Cardiac muscle cell (in vitro differentiated cells and primary cell): ENCODE results near the gene SGPP2. TPM values are rescaled to one million over a fixed set of nuclear protein-coding genes. Genes with fewer than 3 reads are reported as not detected.

ENCODE experiments used
- DNase-seq, 2 donors: peaks; one replicate each; pipeline versions ENCODE4 v3.0.0 to v3.0.0-alpha.2; 2010 to 2017; ENCODE audit warnings: low read depth in 1 of 2, low spot score in 1 of 2
- H3K27ac ChIP-seq: fragments of 200-600 bp; sonication (generic); 2 replicates; pipeline ENCODE4 v1.5.1; 2016
- H3K27me3 ChIP-seq: fragments of 200-600 bp; sonication (generic); 2 replicates; pipeline ENCODE4 v1.6.0; 2016; ENCODE audit warnings: control low read depth
- H3K36me3 ChIP-seq: fragments of 200-600 bp; sonication (generic); 2 replicates; pipeline ENCODE4 v1.5.1; 2016; ENCODE audit warnings: control low read depth
- H3K4me1 ChIP-seq: fragments of 200-600 bp; sonication (generic); 2 replicates; pipeline ENCODE4 v1.8.1; 2017; ENCODE audit warnings: low read depth, mild to moderate bottlenecking, mixed run types
- H3K4me3 ChIP-seq: fragments of 200-600 bp; sonication (generic); 2 replicates; pipeline ENCODE4 v1.5.1; 2016; ENCODE audit warnings: mild to moderate bottlenecking
- H3K9me3 ChIP-seq: fragments of 200-600 bp; sonication (generic); 2 replicates; pipeline ENCODE4 v1.5.1; 2017; ENCODE audit warnings: low read depth, mild to moderate bottlenecking, control low read depth
- polyA plus RNA-seq: library from polyadenylated mRNA; unstranded; fragments of >200 nt; fragmentation: Nextera tagmentation; extraction: Ambion mirVana; gene quantifications from 2 replicates; pipeline ENCODE4 v1.2.1, GENCODE V29; 2016
- total RNA-seq: library from RNA; depleted of rRNA; stranded (reverse); fragments of >200 nt; gene quantifications from 2 replicates; pipeline ENCODE4 v1.2.3, GENCODE V29; 2016
- TF ChIP-seq, protein P1 (sequence below): IDR thresholded peaks from 2 replicates; pipeline ENCODE4 v1.5.1; 2012; ENCODE audit warnings: low read depth, mild to moderate bottlenecking, low read length

Gene SGPP2
- total and polyA plus RNA-seq, 2 experiments from 2014 or later = 11.6 to 44.6 TPM

DNA sequence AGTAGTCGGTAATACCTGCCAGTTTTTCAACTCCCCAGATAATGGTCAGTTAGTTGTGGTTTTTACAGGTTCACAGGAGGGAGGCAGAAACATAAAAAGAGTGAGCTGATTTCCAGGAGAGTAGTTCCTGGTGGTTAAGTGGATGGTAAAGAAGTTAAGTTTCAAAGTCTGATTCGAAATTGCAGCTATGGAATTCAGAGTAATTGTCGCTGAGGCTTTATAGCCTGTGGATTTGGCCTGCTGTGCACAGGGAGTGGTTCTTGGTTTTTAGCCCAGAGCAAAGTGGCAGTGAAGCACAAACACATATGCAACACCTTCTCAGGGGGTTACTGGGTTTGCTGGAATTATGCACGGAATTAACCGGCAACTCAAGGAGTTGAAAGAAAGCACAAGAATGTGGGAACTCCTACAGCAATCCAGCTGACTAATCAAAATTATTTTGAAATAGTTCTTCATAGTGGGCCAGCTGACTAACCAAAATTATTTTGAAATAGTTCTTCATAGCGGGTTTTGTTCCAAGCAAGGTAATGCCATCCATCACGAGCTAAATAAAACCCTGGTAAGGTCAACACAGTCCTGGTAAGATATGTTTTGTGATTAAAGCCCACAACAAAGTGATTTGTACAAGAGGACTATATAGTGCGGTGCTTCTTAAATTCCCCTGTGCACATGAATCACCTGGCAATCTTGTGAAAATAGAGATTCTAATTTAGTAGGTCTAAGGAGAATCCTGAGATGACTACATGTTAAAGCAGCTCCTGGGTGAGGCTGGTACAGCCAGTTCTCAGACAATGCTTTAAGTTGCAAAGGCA, 94.4 kb downstream of the SGPP2 start:
- TF ChIP-seq, protein P1, sequence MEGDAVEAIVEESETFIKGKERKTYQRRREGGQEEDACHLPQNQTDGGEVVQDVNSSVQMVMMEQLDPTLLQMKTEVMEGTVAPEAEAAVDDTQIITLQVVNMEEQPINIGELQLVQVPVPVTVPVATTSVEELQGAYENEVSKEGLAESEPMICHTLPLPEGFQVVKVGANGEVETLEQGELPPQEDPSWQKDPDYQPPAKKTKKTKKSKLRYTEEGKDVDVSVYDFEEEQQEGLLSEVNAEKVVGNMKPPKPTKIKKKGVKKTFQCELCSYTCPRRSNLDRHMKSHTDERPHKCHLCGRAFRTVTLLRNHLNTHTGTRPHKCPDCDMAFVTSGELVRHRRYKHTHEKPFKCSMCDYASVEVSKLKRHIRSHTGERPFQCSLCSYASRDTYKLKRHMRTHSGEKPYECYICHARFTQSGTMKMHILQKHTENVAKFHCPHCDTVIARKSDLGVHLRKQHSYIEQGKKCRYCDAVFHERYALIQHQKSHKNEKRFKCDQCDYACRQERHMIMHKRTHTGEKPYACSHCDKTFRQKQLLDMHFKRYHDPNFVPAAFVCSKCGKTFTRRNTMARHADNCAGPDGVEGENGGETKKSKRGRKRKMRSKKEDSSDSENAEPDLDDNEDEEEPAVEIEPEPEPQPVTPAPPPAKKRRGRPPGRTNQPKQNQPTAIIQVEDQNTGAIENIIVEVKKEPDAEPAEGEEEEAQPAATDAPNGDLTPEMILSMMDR = no peak
- peak; percentile 7 to 89 for DNase-seq
- H3K36me3 ChIP-seq = peaks cover 6% of the 10 kb centered on the region
- H3K27ac ChIP-seq = peak overlapping the region; percentile 22
- H3K9me3 ChIP-seq = no peaks in the 10 kb centered on the region
- no peaks in the 10 kb centered on the region for H3K4me1 ChIP-seq
- H3K27me3 ChIP-seq = no peaks in the 10 kb centered on the region
- no peak overlapping the region for H3K4me3 ChIP-seq

DNA sequence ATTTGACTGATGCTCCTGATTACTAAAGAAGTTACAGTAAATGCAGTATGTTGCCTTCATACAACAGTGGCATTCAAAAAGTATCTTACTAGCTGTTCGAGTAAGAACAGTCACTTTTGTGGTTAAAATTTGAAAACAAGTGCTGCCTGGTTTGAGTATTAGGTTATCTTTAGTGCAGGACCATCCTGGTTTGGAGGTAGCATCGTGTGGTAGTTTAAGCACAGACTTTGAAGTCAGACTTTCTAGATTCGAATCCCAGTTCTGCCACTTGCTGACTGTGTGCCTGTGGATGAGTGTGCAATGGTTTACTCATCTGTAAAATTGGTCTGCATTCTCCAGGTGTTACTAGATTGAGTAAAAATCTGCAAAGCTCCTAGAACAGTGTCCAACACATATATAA, 96.8 kb downstream of the SGPP2 start:
- H3K36me3 ChIP-seq = peaks cover 6% of the 10 kb centered on the region
- no peaks in the 10 kb centered on the region for H3K9me3 ChIP-seq
- H3K27me3 ChIP-seq = no peaks in the 10 kb centered on the region
- no peak for DNase-seq
- H3K4me3 ChIP-seq = no peak overlapping the region
- TF ChIP-seq, protein P1 = no peak
- H3K4me1 ChIP-seq = no peaks in the 10 kb centered on the region
- H3K27ac ChIP-seq = no peak overlapping the region

DNA sequence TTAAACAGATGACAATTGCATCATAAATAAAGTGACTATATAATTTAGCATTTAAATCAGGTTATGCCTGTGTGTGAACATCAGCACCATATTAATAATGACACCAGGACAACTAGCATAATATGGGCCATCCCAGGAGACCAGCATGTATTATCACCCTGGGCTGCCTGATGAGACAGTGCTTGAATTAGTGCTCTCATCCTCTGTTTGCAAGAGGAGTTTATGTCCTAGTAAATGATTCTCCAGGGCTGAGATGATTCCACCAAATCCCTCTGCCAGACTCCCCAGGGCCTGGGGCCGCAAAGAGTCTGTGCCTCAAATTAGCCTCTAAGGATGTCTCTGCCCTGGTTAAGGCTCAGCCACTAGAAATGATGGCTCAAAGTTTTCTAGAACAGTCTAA, 97.7 kb downstream of the SGPP2 start:
- Histone ChIP-seq H3K9me3 (no peaks in the 10 kb centered on the region), H3K27ac (no peak overlapping the region), H3K36me3 (peaks cover 6% of the 10 kb centered on the region), H3K4me3 (no peak overlapping the region), H3K4me1 (no peaks in the 10 kb centered on the region), H3K27me3 (no peaks in the 10 kb centered on the region)
- TF ChIP-seq, protein P1 = no peak
- DNase-seq = no peak

DNA sequence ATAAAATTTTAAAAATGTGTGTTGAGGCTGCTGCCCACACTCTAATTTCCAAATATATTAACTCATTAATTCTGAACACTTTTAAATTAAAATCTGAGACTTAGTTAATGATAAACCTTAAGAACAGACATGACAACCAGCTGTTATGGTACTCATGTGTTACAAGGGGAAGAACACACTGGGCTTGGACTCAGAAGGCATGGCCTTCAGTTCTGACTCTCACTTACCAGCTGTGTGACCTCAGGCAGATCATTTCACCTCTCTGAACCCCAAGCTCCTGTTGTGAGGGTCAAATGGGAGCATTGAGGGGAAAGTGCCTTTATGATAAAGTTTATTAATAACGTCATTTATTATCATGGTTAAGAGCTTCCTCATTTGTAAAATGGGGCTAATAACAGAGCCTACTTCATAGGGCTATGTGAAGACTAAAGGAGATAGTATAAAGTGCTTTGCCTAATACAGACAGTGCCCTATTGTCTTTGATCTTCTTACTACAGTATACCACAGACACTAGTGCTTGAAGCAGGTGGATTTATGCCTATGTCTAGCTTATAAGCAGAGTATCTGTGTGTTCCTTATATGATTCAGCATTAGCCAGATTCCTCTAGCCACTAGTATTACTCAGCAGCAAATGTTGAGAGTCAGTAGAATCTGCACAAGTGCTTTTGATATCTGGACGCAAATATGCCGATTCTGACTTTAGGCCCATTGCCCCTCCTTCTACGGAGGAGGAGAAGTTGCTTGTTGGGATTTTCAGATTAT, 99.6 kb downstream of the SGPP2 start:
- Histone ChIP-seq H3K4me1 (no peaks in the 10 kb centered on the region), H3K27me3 (no peaks in the 10 kb centered on the region), H3K9me3 (no peaks in the 10 kb centered on the region), H3K27ac (no peak overlapping the region), H3K4me3 (no peak overlapping the region), H3K36me3 (peaks cover 6% of the 10 kb centered on the region)
- DNase-seq = no peak
- TF ChIP-seq, protein P1 = no peak

DNA sequence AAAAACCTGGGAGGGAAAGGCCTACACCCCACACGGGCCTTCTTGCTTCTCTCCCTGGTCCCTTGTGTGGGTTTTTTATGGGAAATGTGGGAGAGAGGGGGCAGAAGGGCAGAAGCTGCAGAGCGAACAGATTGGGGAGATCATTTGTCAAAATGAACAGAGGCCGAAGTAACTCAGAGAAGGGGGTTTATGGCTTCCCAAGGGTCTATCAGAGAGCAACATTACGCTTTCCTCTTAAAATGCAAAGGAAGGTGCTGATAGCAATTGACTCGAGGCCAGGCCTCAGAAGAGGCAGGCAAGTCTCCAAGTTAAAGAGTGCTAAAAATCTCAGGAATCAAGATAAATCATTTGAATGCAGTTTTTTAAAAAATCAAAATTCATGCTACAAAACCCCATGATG, 101.5 kb downstream of the SGPP2 start:
- Histone ChIP-seq H3K36me3 (peaks cover 6% of the 10 kb centered on the region), H3K9me3 (no peaks in the 10 kb centered on the region), H3K27ac (no peak overlapping the region), H3K4me3 (no peak overlapping the region), H3K27me3 (no peaks in the 10 kb centered on the region), H3K4me1 (no peaks in the 10 kb centered on the region)
- peak in 1 of 2 donors; percentile 50 for DNase-seq
- TF ChIP-seq, protein P1 = no peak
